Natural killer cell (primary cell): Measurements from ENCODE around the gene XRCC4. TPM values are rescaled to one million over a fixed set of nuclear protein-coding genes. Genes with fewer than 3 reads are reported as not detected.

Experiments used
- ATAC-seq, 3 donors: fragments of 150-1000 bp in 2 of 3; fragments of 200-7000 bp in 1 of 3; cut with Tn5 transposase; 1 replicate in 1 of 3; 2 replicates in 2 of 3; pipeline ENCODE4 v1.10.0; 2021; ENCODE audit warnings: mild to moderate bottlenecking in 2 of 3, moderate library complexity in 2 of 3
- DNase-seq, 2 donors: peaks; one replicate each; pipeline versions ENCODE4 v3.0.0 to v3.0.0-alpha.2; 2013 to 2021; ENCODE audit warnings: mixed read lengths in 1 of 2
- H3K27ac ChIP-seq: one replicate; pipeline ENCODE4 v1.5.1; 2013; ENCODE audit warnings: mild to moderate bottlenecking, low read length
- H3K27me3 ChIP-seq: one replicate; pipeline ENCODE4 v1.6.1; 2013; ENCODE audit warnings: low read length; ENCODE audit not compliant: control insufficient read depth, insufficient read depth
- H3K36me3 ChIP-seq: one replicate; pipeline ENCODE4 v1.6.1; 2013; ENCODE audit warnings: low read length; ENCODE audit not compliant: control insufficient read depth, insufficient read depth
- H3K4me1 ChIP-seq: one replicate; pipeline ENCODE4 v1.6.1; 2013; ENCODE audit warnings: low read length; ENCODE audit not compliant: control insufficient read depth, insufficient read depth
- H3K4me3 ChIP-seq: one replicate; pipeline ENCODE4 v1.5.1; 2013; ENCODE audit warnings: low read length
- H3K9me3 ChIP-seq: one replicate; pipeline ENCODE4 v1.6.1; 2013; ENCODE audit warnings: low read length; ENCODE audit not compliant: control insufficient read depth, insufficient read depth
- H3K27ac Mint-ChIP-seq, 2 donors: one replicate each; pipeline ENCODE4 v1.8.0; 2022; ENCODE audit warnings: mild to moderate bottlenecking in 2 of 2, mixed read lengths in 2 of 2, moderate library complexity in 1 of 2
- H3K27me3 Mint-ChIP-seq, 2 donors: one replicate each; pipeline ENCODE4 v1.8.0; 2022; ENCODE audit warnings: low read depth in 2 of 2, mixed read lengths in 2 of 2
- H3K36me3 Mint-ChIP-seq: one replicate; pipeline ENCODE4 v1.8.0; 2022; ENCODE audit warnings: mixed read lengths
- H3K4me1 Mint-ChIP-seq, 2 donors: one replicate each; pipeline ENCODE4 v1.8.0; 2022; ENCODE audit warnings: mixed read lengths in 2 of 2
- H3K4me3 Mint-ChIP-seq: one replicate; pipeline ENCODE4 v1.8.0; 2022; ENCODE audit warnings: mild to moderate bottlenecking, moderate library complexity, mixed read lengths
- H3K9me3 Mint-ChIP-seq, 2 donors: one replicate each; pipeline ENCODE4 v1.8.0; 2022; ENCODE audit warnings: mixed read lengths in 2 of 2
- WGBS: methylation state at CpG from one replicate; pipeline ENCODE4 v1.1.7; 2013; ENCODE audit warnings: missing lambda C conversion rate; ENCODE audit not compliant: insufficient coverage; 5-methylcytosine and 5-hydroxymethylcytosine counted together
- intact Hi-C: fragments of 100-400 bp; cut with micrococcal nuclease; formaldehyde crosslinking; loops from one replicate; pipeline ENCODE4 v1.14.2; 2022
- total RNA-seq, 4 donors: library from RNA; stranded (reverse); fragments of 120-200 nt in 1 of 4; gene quantifications; one replicate each; pipeline versions ENCODE4 v1.2.3 to v1.2.4, GENCODE V29; 2013 to 2022
- TF ChIP-seq, protein P1 (sequence below): fragments of 200-600 bp; IDR thresholded peaks from one replicate; pipeline ENCODE4 v1.8.0; 2022; ENCODE audit warnings: antibody characterized with exemption

XRCC4 gene
- total RNA-seq, 3 donors from 2014 or later (not counting 1 experiment from before 2014, with no cell fraction given) = 6.0 to 8.6 (median 7.0) TPM

DNA sequence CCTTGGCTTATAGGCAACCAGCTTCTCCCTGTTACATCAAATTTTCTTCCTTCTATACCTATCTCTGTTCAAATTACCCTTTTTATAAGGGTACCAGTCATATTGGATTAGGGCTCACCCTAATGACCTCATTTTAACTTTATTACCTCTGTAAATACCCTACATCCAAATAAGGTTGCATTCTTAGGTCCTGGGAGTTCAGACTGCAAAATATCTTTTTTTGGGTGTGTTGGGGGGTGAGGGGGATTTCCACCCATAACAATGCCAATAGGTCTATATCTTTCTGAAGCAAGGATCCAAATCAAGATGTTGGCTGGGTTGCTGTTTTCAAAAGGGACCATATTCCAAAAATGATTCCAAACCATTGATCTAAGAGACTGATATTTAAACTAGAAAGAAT, 141.7 kb downstream of the XRCC4 start:
- H3K4me3 Mint-ChIP-seq = no peak overlapping the region
- intact Hi-C loops = no loop called here
- H3K36me3 Mint-ChIP-seq = no peaks in the 10 kb centered on the region
- H3K27ac ChIP-seq = no peak overlapping the region
- H3K9me3 Mint-ChIP-seq = peaks cover 0 to under 1% of the 10 kb centered on the region in 2 donors
- DNase-seq (no peak), ATAC-seq (no peak)
- no peaks in the 10 kb centered on the region for H3K27me3 ChIP-seq
- H3K4me3 ChIP-seq = no peak overlapping the region
- H3K36me3 ChIP-seq = no peaks in the 10 kb centered on the region
- H3K27ac Mint-ChIP-seq = no peak overlapping the region
- no peaks in the 10 kb centered on the region for H3K9me3 ChIP-seq
- peaks cover 0 to 5% of the 10 kb centered on the region in 2 donors for H3K4me1 Mint-ChIP-seq
- H3K27me3 Mint-ChIP-seq = no peaks in the 10 kb centered on the region
- TF ChIP-seq, protein P1, sequence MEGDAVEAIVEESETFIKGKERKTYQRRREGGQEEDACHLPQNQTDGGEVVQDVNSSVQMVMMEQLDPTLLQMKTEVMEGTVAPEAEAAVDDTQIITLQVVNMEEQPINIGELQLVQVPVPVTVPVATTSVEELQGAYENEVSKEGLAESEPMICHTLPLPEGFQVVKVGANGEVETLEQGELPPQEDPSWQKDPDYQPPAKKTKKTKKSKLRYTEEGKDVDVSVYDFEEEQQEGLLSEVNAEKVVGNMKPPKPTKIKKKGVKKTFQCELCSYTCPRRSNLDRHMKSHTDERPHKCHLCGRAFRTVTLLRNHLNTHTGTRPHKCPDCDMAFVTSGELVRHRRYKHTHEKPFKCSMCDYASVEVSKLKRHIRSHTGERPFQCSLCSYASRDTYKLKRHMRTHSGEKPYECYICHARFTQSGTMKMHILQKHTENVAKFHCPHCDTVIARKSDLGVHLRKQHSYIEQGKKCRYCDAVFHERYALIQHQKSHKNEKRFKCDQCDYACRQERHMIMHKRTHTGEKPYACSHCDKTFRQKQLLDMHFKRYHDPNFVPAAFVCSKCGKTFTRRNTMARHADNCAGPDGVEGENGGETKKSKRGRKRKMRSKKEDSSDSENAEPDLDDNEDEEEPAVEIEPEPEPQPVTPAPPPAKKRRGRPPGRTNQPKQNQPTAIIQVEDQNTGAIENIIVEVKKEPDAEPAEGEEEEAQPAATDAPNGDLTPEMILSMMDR = no peak
- H3K4me1 ChIP-seq = no peaks in the 10 kb centered on the region

DNA sequence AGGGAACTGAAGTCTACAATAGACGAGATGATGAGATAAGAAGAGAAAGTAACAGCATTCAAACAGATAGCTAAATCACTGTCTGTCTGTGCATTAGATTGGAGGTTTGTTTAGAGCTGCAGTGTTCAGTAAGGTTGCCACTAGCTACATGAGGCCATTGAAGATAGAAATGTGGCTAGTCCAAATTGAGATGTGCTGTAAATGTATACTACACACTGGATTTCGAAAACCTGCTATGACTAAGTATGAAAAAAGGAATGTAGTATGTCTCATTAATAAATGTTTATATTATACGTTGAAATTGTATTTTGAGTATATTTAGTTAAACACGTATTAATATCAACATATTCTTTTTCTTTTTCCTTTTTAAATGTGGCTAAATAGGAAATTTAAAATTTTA, 142.1 kb downstream of the XRCC4 start:
- H3K36me3 Mint-ChIP-seq = no peaks in the 10 kb centered on the region
- peaks cover 0 to 5% of the 10 kb centered on the region in 2 donors for H3K4me1 Mint-ChIP-seq
- WGBS = 0% methylated on average over 1 of the region's 4 CpGs
- Histone ChIP-seq H3K27ac (no peak overlapping the region), H3K36me3 (no peaks in the 10 kb centered on the region), H3K9me3 (no peaks in the 10 kb centered on the region), H3K4me3 (no peak overlapping the region), H3K27me3 (no peaks in the 10 kb centered on the region), H3K4me1 (no peaks in the 10 kb centered on the region)
- no peak overlapping the region for H3K4me3 Mint-ChIP-seq
- DNase-seq (no peak), ATAC-seq (no peak)
- no peak overlapping the region for H3K27ac Mint-ChIP-seq
- peaks cover 0 to 3% of the 10 kb centered on the region in 2 donors for H3K9me3 Mint-ChIP-seq
- intact Hi-C loops = no loop called here
- no peaks in the 10 kb centered on the region for H3K27me3 Mint-ChIP-seq
- TF ChIP-seq, protein P1 = no peak

DNA sequence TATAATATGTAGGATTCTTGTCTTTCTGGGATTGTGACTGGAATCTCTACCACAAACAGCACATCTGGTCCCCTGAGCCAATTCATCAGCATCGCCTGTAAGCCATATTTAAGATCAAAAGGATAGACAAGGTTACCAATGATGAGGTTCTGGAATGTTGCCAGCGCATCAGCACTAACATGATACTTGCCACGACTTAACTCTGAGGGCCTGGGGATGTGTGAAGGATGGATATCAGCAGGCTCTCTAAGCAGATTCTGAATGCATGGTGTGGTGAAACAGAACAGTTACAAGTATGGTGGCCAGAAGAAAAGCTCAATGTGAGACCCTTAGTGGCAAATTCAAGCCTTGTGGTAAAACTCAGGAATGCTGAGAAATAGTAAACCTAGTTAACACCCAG, 143.0 kb downstream of the XRCC4 start:
- no peaks in the 10 kb centered on the region for H3K27me3 Mint-ChIP-seq
- no peak overlapping the region for H3K4me3 ChIP-seq
- ATAC-seq (no peak), DNase-seq (no peak)
- no peaks in the 10 kb centered on the region for H3K27me3 ChIP-seq
- WGBS = 85% methylated on average over 3 of the region's 3 CpGs
- no peaks in the 10 kb centered on the region for H3K36me3 ChIP-seq
- H3K9me3 ChIP-seq = no peaks in the 10 kb centered on the region
- H3K27ac Mint-ChIP-seq = no peak overlapping the region
- H3K36me3 Mint-ChIP-seq = no peaks in the 10 kb centered on the region
- no peaks in the 10 kb centered on the region for H3K4me1 ChIP-seq
- H3K27ac ChIP-seq = no peak overlapping the region
- TF ChIP-seq, protein P1 = no peak
- H3K4me3 Mint-ChIP-seq = no peak overlapping the region
- peaks cover 0 to 3% of the 10 kb centered on the region in 2 donors for H3K9me3 Mint-ChIP-seq
- intact Hi-C loops = no loop called here
- peaks cover 0 to 5% of the 10 kb centered on the region in 2 donors for H3K4me1 Mint-ChIP-seq

DNA sequence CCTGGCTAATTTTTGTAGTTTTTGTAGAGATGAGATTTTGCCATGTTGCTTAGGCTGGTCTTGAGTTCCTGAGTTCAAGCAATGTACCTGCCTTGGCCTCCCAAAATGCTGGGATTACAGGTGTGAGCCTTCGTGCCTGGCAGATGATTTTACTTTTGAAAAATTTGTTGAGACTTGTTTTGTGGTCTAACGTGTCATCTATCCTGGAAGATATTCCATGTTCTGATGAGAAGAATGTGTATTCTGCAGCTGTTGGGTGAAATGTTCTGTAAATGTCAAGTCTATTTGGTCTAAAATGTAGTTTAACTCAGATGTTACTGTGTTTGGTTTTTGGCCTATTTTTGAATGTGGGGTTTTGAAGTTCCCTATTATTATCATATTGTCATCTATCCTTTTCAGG, 145.6 kb downstream of the XRCC4 start:
- H3K27ac ChIP-seq = no peak overlapping the region
- ATAC-seq = no peak
- intact Hi-C loops = no loop called here
- H3K27me3 ChIP-seq = no peaks in the 10 kb centered on the region
- Mint-ChIP-seq H3K9me3 (peaks cover 0 to 3% of the 10 kb centered on the region in 2 donors), H3K27me3 (no peaks in the 10 kb centered on the region), H3K4me3 (no peak overlapping the region), H3K4me1 (peaks cover 0 to 5% of the 10 kb centered on the region in 2 donors), H3K27ac (no peak overlapping the region), H3K36me3 (no peaks in the 10 kb centered on the region)
- no peak for DNase-seq
- H3K9me3 ChIP-seq = no peaks in the 10 kb centered on the region
- no peaks in the 10 kb centered on the region for H3K36me3 ChIP-seq
- H3K4me1 ChIP-seq = no peaks in the 10 kb centered on the region
- 97% methylated on average over 2 of the region's 2 CpGs for WGBS
- no peak overlapping the region for H3K4me3 ChIP-seq
- TF ChIP-seq, protein P1 = no peak
